Measurements from ENCODE around the gene HDGFL3. TPM values are rescaled to one million over a fixed set of nuclear protein-coding genes. Genes with fewer than 3 reads are reported as not detected.

The HDGFL3 gene
- total and polyA plus RNA-seq, 12 donors, result 9.3 to 43.2 (median 38.3) TPM

DNA sequence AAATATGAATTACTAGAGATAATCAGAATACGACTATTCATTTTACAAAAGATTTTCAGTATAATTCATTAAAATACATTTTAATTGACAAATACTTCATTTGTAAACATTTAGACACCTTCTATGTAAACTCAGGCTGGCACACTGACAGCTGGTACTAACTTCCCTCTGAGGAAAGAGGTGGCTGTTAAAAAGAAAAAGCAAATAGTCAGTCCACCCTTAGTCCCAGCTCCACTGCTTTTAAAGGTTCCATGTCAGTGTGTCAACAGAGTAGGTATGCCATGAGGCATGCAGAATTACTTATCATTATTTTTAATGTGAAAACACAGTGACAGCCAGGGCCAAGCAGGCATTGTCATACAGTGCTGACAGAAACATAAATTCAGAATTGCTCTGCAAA lies 84.1 kb downstream of the HDGFL3 start:
- Histone ChIP-seq H3K36me3 (peaks cover 0 to 70% (median 0%) of the 10 kb centered on the region in 9 donors), H3K27ac (no peak overlapping the region), H3K27me3 (no peaks in the 10 kb centered on the region), H3K4me3 (no peak overlapping the region), H3K9me3 (no peaks in the 10 kb centered on the region), H3K4me1 (peaks cover 0 to 9% (median 0%) of the 10 kb centered on the region in 9 donors)
- WGBS, 2 donors, result 96 to 98% methylated on average over 1 of the region's 1 CpG
- no peak for DNase-seq
- no peak for ATAC-seq
- TF ChIP-seq, protein P1, sequence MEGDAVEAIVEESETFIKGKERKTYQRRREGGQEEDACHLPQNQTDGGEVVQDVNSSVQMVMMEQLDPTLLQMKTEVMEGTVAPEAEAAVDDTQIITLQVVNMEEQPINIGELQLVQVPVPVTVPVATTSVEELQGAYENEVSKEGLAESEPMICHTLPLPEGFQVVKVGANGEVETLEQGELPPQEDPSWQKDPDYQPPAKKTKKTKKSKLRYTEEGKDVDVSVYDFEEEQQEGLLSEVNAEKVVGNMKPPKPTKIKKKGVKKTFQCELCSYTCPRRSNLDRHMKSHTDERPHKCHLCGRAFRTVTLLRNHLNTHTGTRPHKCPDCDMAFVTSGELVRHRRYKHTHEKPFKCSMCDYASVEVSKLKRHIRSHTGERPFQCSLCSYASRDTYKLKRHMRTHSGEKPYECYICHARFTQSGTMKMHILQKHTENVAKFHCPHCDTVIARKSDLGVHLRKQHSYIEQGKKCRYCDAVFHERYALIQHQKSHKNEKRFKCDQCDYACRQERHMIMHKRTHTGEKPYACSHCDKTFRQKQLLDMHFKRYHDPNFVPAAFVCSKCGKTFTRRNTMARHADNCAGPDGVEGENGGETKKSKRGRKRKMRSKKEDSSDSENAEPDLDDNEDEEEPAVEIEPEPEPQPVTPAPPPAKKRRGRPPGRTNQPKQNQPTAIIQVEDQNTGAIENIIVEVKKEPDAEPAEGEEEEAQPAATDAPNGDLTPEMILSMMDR (IDR thresholded peaks at IDR 0.05), result no peak
- intact Hi-C loops (cut with DNase I), result no loop called here

GRCh38 chr15:83119968-83120581 lies 87.5 kb downstream of the HDGFL3 start:
- ATAC-seq, result no peak
- Histone ChIP-seq H3K27me3 (no peaks in the 10 kb centered on the region), H3K4me3 (no peak overlapping the region), H3K4me1 (peaks cover 0 to 9% (median 0%) of the 10 kb centered on the region in 9 donors), H3K27ac (no peak overlapping the region), H3K36me3 (peaks cover 0 to 79% (median 0%) of the 10 kb centered on the region in 9 donors), H3K9me3 (no peaks in the 10 kb centered on the region)
- intact Hi-C loops (cut with DNase I), result no loop called here
- WGBS, 2 donors, result 88 to 91% methylated on average over 9 of the region's 9 CpGs
- no peak for DNase-seq
- TF ChIP-seq, protein P1 (IDR thresholded peaks at IDR 0.05), result no peak

GRCh38 chr15:83118968-83119367 lies 88.7 kb downstream of the HDGFL3 start:
- no peak overlapping the region for H3K27ac ChIP-seq
- no peaks in the 10 kb centered on the region for H3K9me3 ChIP-seq
- H3K4me1 ChIP-seq, result peaks cover 0 to 16% (median under 1%) of the 10 kb centered on the region in 9 donors
- H3K36me3 ChIP-seq, result peaks cover 0 to 81% (median 0%) of the 10 kb centered on the region in 9 donors
- TF ChIP-seq, protein P1 (IDR thresholded peaks at IDR 0.05), result no peak
- H3K27me3 ChIP-seq, result no peaks in the 10 kb centered on the region
- intact Hi-C loops (cut with DNase I), result no loop called here
- WGBS, 2 donors, result 95 to 96% methylated on average over 4 of the region's 4 CpGs
- DNase-seq (no peak), ATAC-seq (no peak)
- H3K4me3 ChIP-seq, result no peak overlapping the region

GRCh38 chr15:83118291-83118827 lies 89.3 kb downstream of the HDGFL3 start:
- Histone ChIP-seq H3K4me3 (no peak overlapping the region), H3K4me1 (peaks cover 0 to 22% (median 6%) of the 10 kb centered on the region in 9 donors), H3K27ac (no peak overlapping the region), H3K27me3 (no peaks in the 10 kb centered on the region), H3K9me3 (no peaks in the 10 kb centered on the region), H3K36me3 (peaks cover 0 to 81% (median 0%) of the 10 kb centered on the region in 9 donors)
- 78 to 81% methylated on average over 6 of the region's 6 CpGs for WGBS, 2 donors
- ATAC-seq (no peak), DNase-seq (no peak)
- intact Hi-C loops (cut with DNase I), result no loop called here
- TF ChIP-seq, protein P1 (IDR thresholded peaks at IDR 0.05), result no peak

All from heart right ventricle (tissue), 16 donors.